ENCODE data around the gene RNF5.

RNF5 gene

DNA sequence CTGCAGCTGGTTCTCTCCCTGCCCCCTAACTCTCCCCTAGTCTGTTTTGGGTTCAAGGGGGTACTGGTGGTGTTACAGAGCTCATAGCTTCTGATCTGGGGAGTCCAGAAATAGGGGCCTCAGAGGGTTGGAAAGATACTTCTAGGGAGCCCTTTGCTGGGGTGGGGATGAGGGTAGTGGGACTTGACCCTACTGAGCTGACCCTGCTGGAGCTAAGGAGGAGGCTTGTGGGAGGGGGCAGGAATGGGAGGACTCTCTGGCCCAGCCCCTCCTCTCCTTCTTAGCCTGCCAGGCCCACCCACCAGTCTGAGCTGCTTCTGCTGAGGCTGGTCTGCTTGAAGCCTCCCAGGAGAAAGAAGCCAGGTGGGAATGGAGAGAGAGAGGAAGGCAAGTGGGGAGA, 13.9 kb upstream of the RNF5 start, which contains the start of gene EGFL8:
EGFL8 (plus strand) TSS at position 301 of the 400 bp plus-strand sequence. CDS start 1,571 bp downstream, outside the sequence.
- Mint-ChIP-seq H3K4me3 (no peak within 1 kb of the TSS), H3K27ac (no peak within 1 kb of the TSS), H3K4me1 (ENCODE audit: low read depth) (no peaks in the 10 kb centered on the region), H3K27me3 (ENCODE audit: low read depth) (no peaks in the 10 kb centered on the region), H3K9me3 (no peaks in the 10 kb centered on the region), H3K36me3 (ENCODE audit: low read depth) (peaks cover 11% of the 10 kb centered on the region)

DNA sequence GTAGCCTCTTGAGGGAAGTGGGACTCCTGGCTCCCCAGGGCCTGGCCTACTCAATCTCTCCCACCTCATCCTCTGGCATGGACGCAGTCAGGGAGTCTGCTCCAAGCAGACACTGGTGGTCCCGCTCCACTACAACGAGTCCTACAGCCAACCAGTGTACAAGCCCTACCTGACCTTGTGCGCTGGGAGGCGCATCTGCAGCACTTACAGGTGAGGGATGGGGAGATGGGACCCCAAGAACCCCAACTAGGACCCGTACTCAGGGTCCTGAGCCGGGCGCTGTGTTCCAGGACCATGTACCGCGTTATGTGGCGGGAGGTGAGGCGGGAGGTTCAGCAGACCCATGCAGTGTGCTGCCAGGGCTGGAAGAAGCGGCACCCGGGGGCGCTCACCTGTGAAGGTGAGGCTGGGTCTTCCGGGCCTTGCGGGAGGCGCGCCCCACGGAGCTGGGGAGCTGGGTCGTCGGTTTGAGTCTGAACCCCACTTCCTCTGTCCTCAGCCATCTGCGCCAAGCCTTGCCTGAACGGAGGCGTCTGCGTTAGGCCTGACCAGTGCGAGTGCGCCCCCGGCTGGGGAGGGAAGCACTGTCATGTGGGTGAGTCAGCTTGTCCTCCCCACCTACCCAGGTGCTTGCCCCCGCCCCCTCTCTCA, 11.7 kb upstream of the RNF5 start:
- Mint-ChIP-seq H3K27ac (no peak overlapping the region), H3K9me3 (no peaks in the 10 kb centered on the region), H3K4me3 (no peak overlapping the region), H3K36me3 (ENCODE audit: low read depth) (peaks cover 25% of the 10 kb centered on the region), H3K27me3 (ENCODE audit: low read depth) (no peaks in the 10 kb centered on the region), H3K4me1 (ENCODE audit: low read depth) (peaks cover 4% of the 10 kb centered on the region)

DNA sequence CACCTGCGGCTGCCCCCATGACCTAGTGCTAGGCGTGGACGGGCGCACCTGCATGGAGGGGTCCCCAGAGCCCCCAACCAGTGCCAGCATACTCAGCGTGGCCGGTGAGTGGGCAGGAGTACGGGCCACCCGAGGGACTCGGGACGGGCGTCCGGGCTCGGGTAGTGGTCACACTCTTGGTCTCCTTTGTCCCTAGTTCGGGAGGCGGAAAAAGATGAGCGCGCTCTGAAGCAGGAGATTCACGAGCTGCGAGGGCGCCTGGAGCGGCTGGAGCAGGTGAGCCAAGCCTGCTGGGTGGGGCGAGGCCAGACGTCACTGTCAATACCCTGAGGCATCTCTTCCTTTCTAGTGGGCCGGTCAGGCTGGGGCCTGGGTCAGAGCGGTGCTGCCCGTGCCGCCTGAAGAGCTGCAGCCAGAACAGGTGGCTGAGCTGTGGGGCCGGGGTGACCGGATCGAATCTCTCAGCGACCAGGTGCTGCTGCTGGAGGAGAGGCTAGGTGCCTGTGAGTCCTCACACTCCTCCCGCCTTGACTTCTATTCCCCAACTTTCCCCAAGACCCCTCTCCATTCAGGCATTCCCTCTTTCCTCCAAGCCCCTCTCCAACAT, 10.9 kb upstream of the RNF5 start:
- Mint-ChIP-seq H3K4me1 (ENCODE audit: low read depth) (peaks cover 4% of the 10 kb centered on the region), H3K4me3 (no peak overlapping the region), H3K9me3 (no peaks in the 10 kb centered on the region), H3K27ac (no peak overlapping the region), H3K36me3 (ENCODE audit: low read depth) (peaks cover 25% of the 10 kb centered on the region), H3K27me3 (ENCODE audit: low read depth) (no peaks in the 10 kb centered on the region)

DNA sequence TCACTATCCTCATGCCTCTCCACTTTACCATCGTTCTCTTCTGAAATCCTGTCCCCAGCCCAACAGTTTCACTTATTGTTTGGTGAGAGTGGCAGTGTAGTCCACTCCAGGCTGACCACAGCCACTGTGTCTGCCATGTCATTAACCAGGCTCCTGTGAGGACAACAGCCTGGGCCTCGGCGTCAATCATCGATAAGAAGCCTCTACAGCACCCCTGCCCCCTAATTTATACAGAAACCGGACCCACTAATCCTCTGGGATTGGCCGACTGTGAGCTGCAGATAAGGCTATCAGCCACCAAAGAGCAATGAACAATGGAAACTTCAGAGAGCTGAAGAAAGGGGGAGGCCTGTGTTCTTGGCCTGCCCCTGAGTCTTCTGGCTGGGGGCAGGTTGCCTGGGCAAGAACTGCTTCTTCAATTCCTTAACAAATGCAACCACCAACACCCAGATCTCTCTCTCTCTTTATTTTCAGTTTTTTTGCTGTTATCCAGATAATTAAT, 10.4 kb upstream of the RNF5 start:
- peaks cover 7% of the 10 kb centered on the region for H3K4me1 Mint-ChIP-seq (ENCODE audit: low read depth)
- peaks cover 25% of the 10 kb centered on the region for H3K36me3 Mint-ChIP-seq (ENCODE audit: low read depth)
- H3K9me3 Mint-ChIP-seq, result no peaks in the 10 kb centered on the region
- H3K4me3 Mint-ChIP-seq, result no peak overlapping the region
- no peak overlapping the region for H3K27ac Mint-ChIP-seq
- H3K27me3 Mint-ChIP-seq (ENCODE audit: low read depth), result no peaks in the 10 kb centered on the region

DNA sequence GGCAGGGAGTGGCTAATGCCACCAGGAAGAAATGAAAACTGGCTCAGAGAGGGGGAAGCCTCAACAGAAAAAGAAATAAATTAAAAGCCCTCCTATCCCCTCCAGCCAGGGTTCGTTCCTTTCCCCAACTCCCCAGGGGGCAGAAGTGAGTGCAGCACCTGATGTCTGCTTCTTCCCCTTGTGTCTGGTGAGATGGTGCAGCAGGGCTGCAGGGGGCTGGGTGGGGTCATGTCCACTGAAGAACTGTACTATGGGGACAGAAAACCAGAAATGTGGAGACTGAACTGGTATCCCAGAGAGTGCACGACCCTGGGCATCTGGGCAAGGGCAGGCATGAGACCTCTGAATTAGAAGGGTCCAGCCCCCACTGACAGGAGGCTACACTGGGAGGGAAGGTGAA, 9.9 kb upstream of the RNF5 start:
- H3K4me3 Mint-ChIP-seq, result no peak overlapping the region
- H3K27ac Mint-ChIP-seq, result no peak overlapping the region
- H3K36me3 Mint-ChIP-seq (ENCODE audit: low read depth), result peaks cover 25% of the 10 kb centered on the region
- H3K9me3 Mint-ChIP-seq, result no peaks in the 10 kb centered on the region
- no peaks in the 10 kb centered on the region for H3K27me3 Mint-ChIP-seq (ENCODE audit: low read depth)
- H3K4me1 Mint-ChIP-seq (ENCODE audit: low read depth), result peaks cover 12% of the 10 kb centered on the region

DNA sequence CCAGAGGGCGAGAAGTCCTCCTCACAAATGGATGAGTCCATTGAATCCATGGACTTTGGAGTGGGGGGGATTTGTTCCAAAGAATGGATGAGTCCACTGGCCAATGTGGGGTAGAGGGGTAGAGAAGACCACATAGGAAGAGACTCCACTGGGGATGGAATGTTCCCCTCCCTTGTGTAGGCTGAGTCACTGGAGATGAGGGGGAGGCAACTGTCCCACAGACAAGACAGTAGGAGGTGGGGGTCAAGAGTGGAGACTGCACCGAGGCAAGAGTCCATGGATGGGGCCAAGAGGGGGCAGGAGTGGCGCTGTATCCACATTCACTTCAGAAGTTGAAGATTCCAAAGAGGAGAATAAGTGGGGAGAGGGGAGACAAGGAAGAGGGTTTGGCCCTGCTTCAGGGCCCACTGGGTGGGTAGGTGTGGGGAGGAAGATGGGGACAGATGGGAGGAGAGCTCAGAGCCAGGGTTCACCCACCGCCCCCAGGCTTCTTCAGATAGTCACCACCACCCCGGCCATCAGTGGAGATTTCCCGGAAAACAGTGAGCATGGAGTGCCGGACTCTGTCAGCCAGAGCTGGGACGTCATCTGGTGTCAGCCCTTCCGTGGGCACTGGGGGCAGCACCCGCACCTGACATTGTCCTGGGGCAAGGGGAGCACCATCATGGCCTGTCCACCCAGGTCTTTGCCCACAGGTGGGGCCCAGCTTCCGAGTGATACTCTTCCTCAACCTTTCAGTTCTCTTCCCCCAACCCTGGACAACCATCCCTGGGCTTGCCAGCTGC, 9.2 kb upstream of the RNF5 start:
- peaks cover 19% of the 10 kb centered on the region for H3K4me1 Mint-ChIP-seq (ENCODE audit: low read depth)
- no peaks in the 10 kb centered on the region for H3K9me3 Mint-ChIP-seq
- H3K4me3 Mint-ChIP-seq, result no peak overlapping the region
- no peak overlapping the region for H3K27ac Mint-ChIP-seq
- no peaks in the 10 kb centered on the region for H3K27me3 Mint-ChIP-seq (ENCODE audit: low read depth)
- peaks cover 27% of the 10 kb centered on the region for H3K36me3 Mint-ChIP-seq (ENCODE audit: low read depth)

DNA sequence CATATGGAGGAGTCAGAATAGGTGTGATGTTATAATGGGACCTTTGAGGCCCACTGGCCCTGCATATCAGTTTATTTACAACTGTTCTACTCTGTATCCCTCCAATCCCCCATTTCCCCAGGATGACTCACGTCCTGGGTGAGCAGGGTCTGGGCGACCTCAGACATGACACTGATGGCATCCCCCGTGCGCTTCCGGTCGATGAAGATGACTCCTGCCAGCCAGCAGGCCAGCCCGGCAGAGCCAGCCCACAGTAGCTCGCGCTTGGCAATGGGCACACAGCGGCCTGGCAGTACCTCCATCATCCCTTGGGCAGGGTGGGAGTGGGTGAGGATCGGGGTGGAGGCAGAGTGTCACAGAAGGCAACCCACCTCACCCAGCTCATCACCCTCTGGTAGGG, 7.9 kb upstream of the RNF5 start:
- H3K27me3 Mint-ChIP-seq (ENCODE audit: low read depth), result no peaks in the 10 kb centered on the region
- H3K4me1 Mint-ChIP-seq (ENCODE audit: low read depth), result peaks cover 29% of the 10 kb centered on the region
- H3K9me3 Mint-ChIP-seq, result no peaks in the 10 kb centered on the region
- H3K4me3 Mint-ChIP-seq, result no peak overlapping the region
- H3K36me3 Mint-ChIP-seq (ENCODE audit: low read depth), result peaks cover 26% of the 10 kb centered on the region
- H3K27ac Mint-ChIP-seq, result no peak overlapping the region

DNA sequence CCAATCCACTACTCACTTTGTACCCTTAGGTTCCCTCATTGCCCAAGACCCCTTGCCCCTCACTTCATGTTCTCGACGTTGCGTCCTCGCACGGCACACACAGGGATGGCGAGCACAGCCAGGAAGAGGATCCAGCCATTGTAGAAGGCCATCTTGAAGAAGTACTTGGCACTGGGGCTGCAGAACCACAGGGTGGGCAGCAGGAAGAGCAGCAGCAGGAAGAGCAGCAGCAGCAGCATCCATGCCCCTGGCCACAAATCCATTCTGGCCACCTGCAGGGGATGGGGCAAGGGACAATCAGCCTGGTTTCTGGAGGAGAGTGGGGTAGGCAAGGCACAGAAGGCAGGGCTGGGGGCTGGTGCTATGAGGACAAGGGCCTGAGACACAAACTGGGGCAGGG, 7.0 kb upstream of the RNF5 start:
- H3K4me3 Mint-ChIP-seq, result no peak overlapping the region
- no peaks in the 10 kb centered on the region for H3K27me3 Mint-ChIP-seq (ENCODE audit: low read depth)
- peaks cover 32% of the 10 kb centered on the region for H3K4me1 Mint-ChIP-seq (ENCODE audit: low read depth)
- H3K9me3 Mint-ChIP-seq, result no peaks in the 10 kb centered on the region
- H3K36me3 Mint-ChIP-seq (ENCODE audit: low read depth), result peaks cover 23% of the 10 kb centered on the region
- no peak overlapping the region for H3K27ac Mint-ChIP-seq

DNA sequence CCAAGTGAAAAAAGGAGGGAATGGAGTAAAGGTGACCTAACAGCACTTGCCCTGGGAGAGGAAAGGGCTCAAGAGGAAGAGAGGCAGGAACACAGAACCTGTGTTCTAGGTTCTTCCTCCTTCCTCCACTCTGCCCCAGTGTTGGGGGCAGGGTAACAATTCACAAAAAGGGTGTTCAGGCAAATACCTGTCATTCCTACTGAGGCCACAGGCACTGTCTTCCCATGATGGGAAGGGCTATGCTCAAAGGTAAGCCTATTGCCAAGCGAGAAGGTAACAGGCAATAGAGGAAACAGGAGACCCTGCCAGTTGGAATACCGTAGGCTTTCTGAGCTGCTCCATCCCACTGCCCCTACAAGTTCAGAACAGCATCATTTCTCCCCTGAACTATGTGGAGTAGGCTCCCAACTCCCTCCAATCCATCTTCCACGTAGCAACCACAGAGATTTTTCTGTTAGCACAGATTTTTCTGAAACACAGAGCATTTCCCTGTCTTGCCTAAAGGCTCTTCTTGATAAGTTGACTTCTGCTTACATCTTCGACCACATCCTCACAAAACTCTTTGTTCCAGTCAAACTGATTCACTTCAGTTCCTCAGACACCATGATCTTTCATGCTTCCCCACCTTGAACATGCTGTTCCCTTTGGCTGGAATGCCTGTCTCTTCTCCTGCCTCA, 5.0 kb upstream of the RNF5 start:
- H3K4me1 Mint-ChIP-seq (ENCODE audit: low read depth), result peaks cover 47% of the 10 kb centered on the region
- no peak overlapping the region for H3K4me3 Mint-ChIP-seq
- no peak overlapping the region for H3K27ac Mint-ChIP-seq
- peaks cover 21% of the 10 kb centered on the region for H3K36me3 Mint-ChIP-seq (ENCODE audit: low read depth)
- H3K9me3 Mint-ChIP-seq, result no peaks in the 10 kb centered on the region
- no peaks in the 10 kb centered on the region for H3K27me3 Mint-ChIP-seq (ENCODE audit: low read depth)

DNA sequence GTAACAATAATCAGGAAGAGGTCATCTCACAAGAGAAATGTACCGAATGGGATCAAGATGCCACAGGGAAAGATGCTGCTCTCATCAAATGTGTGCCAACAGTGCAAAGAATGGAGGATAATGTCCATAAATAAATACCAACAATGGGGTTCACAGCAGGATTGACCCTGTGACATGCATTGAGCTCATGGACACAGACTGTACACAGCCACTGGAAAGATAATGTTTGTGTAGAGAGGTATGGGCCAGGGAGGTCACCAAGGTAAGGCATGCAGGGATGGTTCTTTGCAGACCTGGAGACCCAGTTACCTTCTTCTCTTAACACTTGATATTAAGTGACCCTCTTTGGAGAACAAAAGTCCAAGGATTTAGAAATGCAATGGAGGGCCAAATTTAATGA, 3.8 kb upstream of the RNF5 start:
- Mint-ChIP-seq H3K36me3 (ENCODE audit: low read depth) (peaks cover 19% of the 10 kb centered on the region), H3K9me3 (no peaks in the 10 kb centered on the region), H3K4me1 (ENCODE audit: low read depth) (peaks cover 56% of the 10 kb centered on the region), H3K27me3 (ENCODE audit: low read depth) (no peaks in the 10 kb centered on the region), H3K4me3 (peak overlapping the region; percentile 99), H3K27ac (no peak overlapping the region)

DNA sequence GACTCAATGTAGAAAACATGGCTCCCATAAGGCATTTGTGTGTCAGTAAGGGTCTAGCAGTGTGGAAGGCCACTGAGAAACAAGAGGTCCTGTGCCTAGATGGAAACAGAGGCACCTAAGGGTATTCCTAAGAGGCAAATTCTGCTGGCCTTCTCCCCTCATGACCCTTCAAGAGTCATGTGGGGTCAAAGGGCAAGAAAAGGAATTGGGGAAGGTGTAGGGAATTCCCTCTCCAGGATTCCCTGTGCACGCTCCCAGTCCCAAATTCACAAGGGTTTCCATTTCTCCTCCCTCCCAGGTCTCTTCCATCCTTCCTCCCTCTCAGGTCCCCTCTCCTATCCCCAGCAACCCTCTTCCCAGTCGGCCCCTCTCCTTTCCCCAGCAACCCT, 2.9 kb upstream of the RNF5 start:
- Mint-ChIP-seq H3K9me3 (no peaks in the 10 kb centered on the region), H3K36me3 (ENCODE audit: low read depth) (peaks cover 18% of the 10 kb centered on the region), H3K4me3 (peak overlapping the region; percentile 99), H3K27me3 (ENCODE audit: low read depth) (no peaks in the 10 kb centered on the region), H3K27ac (peak overlapping the region; percentile 76), H3K4me1 (ENCODE audit: low read depth) (peaks cover 59% of the 10 kb centered on the region)

DNA sequence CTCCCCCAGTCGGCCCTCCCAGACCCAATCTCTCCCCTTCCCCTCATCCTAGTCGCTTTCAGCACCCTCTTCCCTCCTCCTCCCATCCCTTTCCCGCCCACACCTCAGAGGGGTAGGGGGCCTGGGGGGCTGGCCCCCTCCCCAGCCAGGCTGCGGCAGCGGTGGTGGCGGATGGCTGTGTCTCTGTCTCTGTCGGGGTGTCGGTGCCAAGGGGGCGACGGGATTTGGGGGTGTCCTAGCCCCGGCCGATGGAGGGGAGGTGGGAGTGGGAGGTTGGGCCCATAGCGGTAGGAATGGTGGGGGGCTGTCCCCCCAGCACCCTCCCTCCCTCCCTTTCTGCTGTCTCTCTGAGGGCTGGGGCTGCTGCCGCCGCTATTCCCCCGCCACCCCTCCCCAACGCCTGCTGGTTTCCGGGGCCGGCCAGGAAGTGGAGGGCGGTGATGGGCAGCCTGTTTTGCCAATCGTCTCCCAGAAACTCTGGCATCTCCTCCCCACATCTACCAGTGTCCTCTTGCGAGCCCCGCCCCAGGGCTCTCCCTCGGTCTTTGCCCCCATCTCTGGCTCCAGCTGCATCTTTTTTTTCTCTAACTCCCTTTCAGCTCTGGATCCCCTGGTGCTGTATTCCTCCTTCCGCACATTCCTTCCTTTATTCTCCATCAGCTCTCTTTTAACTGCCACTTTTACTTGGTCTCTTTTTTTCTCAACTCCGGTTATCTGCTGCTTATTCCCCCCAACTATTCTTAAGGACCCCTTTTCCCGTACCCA, 2.3 kb upstream of the RNF5 start, which contains the start of gene AGPAT1:
AGPAT1 (minus strand) TSS at position 374 of the 765 bp plus-strand sequence. CDS start 4,588 bp downstream, outside the sequence.
- peak within 1 kb of the TSS; percentile 99 for H3K27ac Mint-ChIP-seq
- H3K36me3 Mint-ChIP-seq (ENCODE audit: low read depth), result peaks cover 19% of the 10 kb centered on the region
- H3K27me3 Mint-ChIP-seq (ENCODE audit: low read depth), result no peaks in the 10 kb centered on the region
- H3K9me3 Mint-ChIP-seq, result no peaks in the 10 kb centered on the region
- H3K4me3 Mint-ChIP-seq, result peak within 1 kb of the TSS; percentile 99
- peaks cover 65% of the 10 kb centered on the region for H3K4me1 Mint-ChIP-seq (ENCODE audit: low read depth)

DNA sequence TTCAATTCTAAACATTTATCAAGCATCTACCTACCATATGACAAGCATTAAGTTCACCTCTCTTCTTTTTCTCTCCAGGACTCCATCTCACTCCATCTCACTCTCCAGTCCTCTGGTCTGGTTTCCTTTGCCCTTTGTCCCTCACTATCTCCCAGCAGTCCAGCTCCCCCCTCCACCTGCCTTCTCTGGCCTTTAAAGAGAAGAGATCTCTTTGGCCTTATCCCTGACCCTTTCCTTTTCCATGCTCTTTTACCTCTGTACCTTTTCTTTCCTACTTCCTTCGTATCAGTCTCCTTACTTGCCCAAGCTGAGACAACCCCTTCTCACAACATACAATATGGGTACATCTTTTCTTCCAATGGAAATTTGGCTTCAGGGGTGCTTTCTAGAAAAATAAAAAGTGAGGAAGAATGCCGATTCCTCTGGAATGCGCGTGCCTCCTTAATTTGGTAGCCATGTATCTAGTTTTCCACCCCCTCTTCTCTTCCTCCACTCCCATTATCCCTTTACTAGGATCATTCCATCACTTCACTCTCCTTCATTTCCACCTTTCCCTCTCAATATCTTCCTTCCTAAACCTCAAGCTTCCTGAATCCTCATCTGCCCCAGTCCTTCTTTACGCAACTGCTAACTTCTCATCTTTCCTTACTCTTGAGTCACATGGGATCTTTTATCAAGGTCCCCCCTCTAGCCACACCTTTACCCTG, 1.6 kb upstream of the RNF5 start:
- Mint-ChIP-seq H3K9me3 (no peaks in the 10 kb centered on the region), H3K4me3 (peak overlapping the region; percentile 99), H3K27ac (peak overlapping the region; percentile 99), H3K4me1 (ENCODE audit: low read depth) (peaks cover 61% of the 10 kb centered on the region), H3K36me3 (ENCODE audit: low read depth) (peaks cover 20% of the 10 kb centered on the region), H3K27me3 (ENCODE audit: low read depth) (no peaks in the 10 kb centered on the region)
